IPS DF 4.7 (cell line): ENCODE data around the gene PDSS2.
"Not testable (repeated sequence)": the region's sequence is repeated elsewhere in the genome, so short reads cannot be mapped to it uniquely, and the experiment has no call there.

Experiments used
- DNase-seq: peaks from one replicate; pipeline ENCODE4 v3.0.0-alpha.2; 2013; ENCODE audit warnings: low spot score; ENCODE audit errors: extremely low read depth

Gene PDSS2

DNA sequence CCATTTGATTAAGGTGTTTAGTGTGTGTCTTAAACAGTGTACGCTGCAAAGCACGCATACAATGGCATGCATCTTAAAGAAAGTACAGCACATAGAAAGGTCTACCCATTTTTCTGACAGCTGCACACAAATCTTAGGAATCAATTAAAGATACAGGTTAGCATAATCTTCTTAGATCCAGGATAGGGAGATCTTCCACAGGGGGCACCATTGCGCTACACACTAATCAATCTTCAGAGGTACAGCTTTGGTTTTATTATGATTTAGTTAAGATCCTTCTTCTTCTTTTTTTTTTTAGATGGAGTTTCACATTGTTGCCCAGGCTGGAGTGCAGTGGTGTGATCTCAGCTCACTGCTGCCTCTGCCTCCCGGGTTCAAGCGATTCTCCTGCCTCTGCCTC is 280.4 kb downstream of the PDSS2 start:
- no peak for DNase-seq

DNA sequence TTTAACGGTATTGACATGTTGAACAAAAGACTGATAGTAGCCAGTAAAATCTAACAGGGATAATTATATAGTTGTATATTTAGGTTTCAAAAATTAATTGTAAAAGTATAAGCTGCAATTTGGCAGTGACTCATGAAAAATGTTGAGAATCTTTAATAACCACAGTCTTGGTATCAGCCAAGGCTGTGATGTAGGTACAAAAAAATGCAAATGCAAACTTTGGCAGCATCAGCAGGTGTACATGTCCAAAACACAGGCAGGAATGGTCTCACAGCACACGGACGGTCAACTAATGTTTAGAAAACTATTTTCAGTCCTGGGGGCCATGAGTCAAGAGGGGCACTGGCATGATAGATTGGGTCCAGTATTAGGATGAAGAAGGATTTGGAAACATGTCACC is 285.6 kb downstream of the PDSS2 start:
- no peak for DNase-seq

DNA sequence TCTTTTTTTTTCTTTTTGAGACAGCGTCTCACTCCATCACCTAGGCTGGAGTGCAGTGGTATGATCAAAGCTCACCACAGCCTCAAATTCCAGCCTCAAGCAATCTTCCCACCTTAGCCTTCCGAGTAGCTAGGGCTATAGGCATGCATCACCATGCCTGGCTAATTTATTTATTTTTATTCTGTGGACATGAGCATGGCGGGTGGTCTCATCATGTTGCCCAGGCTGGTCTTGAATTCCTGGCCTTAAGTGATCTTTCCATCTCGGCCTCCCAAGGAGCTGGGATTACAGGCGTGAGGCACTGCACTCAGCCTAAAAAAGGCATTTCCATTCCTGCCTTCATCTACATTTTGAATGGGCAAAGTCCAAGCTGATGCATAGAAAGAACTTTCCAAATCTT is 287.9 kb downstream of the PDSS2 start:
- no peak for DNase-seq

DNA sequence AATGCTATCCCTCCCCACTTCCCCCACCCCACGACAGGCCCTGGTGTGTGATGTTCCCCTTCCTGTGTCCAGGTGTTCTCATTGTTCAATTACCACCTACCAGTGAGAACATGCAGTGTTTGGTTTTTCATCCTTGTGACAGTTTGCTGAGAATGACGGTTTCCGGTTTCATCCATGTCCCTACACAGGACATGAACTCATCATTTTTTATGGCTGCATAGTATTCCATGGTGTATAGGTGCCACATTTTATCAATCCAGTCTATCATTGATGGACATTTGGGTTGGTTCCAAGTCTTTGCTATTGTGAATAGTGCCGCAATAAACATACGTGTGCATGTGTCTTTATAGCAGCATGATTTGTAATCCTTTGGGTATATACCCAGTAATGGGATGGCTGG is 295.1 kb downstream of the PDSS2 start:
- not testable (repeated sequence) for DNase-seq

DNA sequence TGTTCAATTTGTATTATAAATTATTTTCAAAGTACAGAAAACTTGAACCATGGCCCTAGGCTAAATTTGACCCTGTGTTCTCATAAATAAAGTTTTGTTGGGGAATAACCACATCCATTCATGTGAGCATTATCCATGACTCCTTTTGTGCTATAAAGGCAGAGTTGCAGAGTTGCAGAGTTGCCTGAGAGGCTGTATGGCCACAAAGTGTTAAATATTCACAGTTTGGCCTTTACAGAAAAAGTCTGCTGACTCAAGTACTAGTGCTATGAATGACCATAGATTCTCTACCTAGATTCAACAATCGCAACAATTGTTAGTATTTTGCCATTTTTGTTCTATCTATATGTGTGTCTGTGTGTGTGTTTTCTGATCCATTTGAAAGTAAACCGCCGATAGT is 297.8 kb downstream of the PDSS2 start:
- DNase-seq: no peak

DNA sequence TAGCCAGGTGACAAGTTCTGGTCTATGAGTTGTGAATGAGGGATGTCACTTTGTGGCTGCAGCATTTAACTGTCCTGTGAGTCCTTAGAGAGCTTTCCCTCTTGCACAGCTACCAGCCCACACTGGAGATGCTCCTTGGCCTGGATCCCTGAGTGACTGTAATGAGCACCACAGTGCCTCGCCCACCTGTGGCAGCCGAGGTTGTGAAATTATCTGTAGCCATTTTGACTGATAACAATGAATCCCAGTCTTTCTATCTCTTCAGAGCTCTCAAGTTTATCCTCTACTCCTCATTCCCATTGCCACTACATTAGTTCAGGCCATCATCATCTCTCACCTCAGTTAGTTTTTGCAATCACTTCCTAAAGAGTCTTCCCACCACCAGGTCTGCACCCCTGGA is 302.7 kb downstream of the PDSS2 start:
- no peak for DNase-seq

DNA sequence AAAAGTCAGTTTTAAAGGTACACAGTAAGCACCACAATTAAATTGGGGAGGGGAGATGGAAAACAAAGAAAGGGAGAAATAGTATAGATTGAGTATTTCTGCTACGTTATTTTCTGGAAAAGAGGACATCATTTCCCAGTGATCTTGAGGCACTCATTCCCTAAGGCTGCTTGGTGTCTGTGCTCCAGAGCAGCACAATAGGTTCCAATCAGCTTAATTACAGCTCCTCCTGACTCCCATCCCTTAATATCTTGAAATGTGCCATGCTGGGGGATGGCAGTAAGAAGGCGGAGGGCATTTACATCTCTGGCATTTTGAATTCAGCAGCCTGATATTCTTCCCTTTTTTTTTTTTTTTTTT is 304.6 kb downstream of the PDSS2 start:
- DNase-seq: no peak

DNA sequence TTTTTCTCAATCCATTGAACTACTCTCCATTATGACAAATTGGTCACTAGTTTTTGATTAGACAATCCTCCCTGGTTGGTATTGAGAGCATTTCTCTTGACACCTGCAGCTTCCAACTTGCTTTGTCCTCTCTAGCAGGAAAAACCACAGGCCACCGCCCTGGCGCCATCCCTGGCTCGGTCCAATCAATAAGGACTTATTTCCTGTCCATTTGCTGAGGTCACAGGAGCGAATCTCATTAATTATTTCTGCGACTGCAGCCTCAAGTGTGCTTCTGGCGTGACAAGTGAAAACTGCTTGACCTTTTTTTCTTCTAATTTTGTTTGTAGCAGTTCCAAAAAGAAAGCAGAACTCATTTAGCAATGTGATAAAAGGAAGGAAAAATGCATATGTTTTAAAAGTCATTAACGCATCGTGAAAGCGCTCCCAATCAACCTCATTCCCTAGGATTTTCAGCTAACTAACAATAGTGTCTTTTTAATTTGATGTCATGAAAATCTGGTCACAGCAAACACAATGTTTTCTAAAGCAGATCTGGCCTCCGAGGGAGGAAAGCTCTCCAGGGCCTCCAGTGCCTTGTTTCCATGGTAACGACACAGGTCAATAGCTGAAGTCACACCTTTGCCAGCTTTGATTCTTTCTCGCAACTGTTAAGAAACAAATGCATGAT is 305.1 kb downstream of the PDSS2 start:
- DNase-seq: no peak

DNA sequence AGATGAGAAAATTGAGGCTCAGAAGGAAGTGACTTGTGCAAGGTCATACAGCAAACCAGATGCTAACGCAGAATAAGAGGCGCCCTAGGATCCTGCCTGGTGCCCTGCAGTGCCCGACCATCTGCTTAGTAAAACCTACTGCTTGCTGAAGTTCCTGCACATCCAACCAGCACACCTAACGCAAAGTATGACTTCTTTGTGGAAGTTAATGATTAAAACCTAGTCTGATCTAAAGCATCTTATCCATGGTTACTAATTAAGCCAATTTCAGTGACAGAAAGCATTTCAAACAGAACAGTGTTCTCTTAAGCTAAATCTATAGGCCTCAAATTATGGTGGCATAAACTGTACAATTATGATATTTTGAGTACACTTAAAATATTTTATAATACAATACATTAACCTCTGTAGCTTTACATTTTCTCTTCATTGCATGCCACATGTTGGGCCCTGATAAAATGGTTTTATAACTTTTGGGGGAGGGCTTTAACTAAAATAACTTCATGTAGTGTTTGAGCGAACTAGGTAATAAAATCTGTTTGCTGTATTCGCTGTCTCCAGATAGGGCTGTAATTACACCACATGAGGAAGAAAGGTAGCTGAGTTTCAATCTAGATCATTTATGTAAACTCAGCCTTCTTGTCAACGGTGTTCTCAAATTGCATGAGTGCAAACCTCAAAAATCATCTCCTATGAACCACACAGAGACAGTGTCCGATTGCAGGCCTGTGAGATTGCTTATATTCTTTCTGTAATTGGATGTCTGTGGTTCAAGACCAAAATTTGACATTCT is 306.5 kb downstream of the PDSS2 start:
- no peak for DNase-seq

DNA sequence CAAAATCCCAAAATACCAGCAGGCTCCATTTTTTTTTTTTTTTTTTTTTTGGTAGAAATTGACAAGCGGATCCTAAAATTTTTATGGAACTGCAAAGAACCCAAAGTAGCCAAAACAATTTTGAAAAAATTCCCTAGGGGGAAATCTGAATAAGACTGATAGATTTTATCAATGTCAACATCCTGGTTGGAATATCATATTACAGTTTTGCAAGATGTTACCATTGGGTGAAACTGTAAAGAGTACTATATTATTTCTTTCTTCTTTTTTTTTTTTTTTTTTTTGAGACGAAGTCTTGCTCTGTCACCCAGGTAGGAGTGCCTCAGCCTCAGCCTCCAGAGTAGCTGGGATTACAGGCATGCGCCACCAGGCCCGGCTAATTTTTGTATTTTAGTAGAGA is 314.7 kb downstream of the PDSS2 start:
- DNase-seq: no peak

DNA sequence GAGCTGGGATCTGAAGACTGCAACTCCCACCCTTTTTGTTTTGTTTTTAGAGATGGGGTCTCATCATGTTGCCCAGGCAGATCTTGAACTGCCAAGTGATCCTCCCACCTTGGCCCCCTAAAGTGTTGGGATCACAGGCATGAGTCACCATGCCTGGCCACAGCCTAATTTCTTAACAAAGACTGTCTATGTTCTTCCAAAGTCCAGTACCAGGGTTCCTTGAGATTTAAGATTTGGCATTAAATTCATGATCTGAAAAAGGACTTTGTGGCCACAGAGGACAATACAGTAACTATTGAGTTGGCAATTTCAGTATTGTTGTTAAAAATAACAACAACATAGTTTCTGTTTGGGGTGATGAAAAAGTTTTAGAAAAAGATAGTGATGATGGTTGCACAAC is 315.4 kb downstream of the PDSS2 start:
- no peak for DNase-seq

DNA sequence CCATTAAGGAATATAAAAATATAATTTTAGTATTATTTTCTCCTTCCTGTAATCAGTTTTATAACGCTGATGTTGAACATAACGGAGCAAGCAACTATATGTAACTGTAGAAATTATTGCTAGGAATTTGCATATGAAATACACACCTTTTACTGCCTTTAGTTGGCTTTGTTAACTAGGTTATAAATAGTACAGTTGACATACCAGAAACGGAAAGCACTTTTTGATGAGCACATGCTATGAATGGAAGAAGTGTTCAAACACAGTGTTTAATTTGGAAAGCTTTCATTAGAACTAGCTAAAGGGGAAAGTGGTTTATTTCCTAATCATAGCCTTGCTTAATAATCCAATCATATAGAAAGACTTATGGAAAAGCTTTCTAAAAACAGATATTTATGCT is 318.8 kb downstream of the PDSS2 start:
- no peak for DNase-seq

DNA sequence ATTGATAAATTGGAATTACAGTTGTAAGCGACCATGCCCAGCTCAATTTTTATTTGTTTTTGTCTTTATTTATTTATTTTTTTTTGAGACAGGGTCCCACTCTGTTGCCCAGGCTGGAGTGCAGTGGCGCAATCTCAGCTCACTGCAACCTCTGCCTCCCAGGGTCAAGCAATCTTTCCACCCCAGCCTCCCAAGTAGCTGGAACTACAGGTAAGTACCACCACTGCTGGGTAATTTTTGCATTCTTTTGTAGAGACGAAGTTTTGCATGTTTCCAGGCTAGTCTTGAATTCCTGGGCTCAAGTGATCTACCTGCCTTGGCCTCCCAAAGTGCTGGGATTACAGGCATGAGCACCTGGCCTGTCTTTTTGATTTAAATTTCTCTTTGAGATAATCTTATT is 323.0 kb downstream of the PDSS2 start:
- not testable (repeated sequence) for DNase-seq

DNA sequence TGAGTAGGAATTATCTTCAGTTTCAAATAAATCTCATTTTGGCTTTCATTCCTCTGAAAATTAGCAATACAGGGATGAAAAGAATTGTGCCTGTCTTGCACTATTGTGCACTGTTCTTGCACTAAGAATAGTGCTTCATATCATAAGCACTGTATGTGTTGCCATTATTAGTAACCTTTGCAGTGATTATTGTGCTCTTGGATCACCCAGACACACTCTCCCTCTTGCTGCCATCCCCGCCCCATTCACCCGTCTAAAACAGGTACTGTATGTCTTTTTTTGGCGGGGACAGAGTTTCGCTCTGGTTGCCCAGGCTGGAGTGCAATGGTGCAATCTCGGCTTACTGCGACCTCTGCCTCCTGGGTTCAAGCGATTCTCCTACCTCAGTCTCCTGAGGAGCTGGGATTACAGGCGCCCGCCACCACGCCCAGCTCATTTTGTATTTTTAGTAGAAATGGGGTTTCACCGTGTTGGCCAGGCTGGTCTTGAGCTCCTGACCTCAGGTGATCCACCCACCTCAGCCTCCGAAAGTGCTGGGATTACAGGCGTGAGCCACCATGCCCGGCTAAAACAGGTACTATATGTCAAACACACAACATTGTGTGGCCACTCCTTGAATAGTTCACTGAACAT is 324.2 kb downstream of the PDSS2 start:
- DNase-seq: not testable (repeated sequence)

DNA sequence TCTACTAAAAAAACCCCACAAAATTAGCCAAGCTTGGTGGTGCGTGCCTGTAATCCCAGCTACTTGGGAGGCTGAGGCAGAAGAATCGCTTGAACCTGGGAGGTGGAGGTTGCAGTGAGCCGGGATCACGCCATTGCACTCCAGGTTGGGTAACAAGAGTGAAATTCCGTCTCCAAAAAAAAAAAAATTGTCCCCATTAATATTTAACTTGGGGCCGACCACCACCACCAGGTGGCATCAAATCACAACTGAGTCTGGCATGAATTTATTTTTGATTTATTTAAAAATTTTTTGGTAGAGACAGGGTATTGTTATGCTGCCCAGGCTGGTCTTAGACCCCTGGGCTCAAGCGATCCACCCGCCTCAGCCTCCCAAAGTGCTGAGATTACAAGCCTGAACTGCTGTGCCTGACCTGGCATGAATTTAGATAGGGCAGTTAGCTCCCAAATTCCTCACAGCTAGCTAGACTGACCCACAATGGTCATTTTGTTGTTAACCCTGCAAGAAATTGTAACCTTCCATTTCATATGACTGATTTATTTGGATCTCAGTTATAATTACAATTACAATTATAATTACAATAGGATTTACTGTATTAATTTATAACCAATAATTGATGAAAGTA is 326.9 kb downstream of the PDSS2 start:
- DNase-seq: no peak

DNA sequence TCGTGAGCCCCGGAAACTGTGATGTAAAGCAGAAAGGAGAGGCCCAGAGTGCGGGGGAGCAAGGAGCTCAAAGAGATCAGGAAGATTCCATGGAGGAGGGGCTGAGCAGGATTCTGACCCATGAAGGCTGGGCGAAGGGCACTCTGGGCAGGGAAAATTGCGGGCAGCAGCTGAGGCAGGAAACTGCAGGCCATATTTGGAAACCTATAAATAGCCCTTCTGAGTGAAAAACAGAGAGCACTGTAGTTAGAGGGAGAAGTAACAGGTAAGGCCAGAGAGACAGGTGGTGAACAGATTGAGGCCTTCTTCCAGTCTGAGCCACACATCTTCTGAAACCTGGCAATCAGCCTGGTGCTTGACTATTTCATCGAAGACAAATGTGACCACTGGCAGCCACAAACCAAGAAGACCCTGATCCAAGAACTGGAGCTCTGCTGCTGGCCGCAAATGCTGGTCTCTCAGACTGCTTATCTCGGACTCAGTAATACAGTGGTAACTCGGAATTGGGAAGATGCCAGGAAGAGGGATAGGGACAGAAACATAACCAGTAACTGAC is 329.9 kb downstream of the PDSS2 start:
- no peak for DNase-seq

DNA sequence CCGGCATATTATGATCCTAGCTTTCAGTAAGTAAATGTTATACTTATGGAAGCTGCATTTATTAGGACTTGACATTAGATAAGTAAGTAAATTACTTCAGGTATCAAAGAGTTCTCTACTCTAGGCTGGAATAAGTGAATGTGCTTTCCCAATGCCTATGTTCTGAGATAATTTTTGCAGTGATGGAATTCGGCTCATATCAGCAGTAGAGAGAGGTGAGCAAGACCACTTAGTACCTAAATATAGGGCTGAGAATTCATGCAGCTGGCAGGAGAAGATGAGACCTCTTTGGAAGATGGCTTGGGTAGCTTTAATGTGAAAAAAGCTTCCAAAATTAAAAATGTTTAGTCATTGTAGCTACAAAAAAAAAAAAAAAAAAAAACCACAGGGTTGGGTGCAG is 330.8 kb downstream of the PDSS2 start:
- no peak for DNase-seq

DNA sequence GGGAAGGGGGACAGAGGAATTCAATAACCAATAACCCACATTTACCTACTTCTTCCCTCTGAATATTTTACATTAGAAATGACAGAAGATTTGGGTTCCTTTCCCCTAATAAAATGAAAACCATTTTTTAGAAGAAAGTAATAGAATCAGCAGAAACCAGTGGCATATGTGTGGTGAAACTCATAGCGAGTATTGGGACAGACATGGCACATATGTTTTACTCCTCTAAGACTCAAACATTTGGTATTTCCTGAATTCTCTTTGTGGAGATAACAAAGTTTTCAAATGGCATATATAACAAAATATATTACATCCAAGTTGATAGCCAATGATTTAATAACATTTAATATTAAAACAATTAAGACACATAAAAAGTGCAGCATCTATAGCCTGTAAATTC is 331.2 kb downstream of the PDSS2 start:
- no peak for DNase-seq

DNA sequence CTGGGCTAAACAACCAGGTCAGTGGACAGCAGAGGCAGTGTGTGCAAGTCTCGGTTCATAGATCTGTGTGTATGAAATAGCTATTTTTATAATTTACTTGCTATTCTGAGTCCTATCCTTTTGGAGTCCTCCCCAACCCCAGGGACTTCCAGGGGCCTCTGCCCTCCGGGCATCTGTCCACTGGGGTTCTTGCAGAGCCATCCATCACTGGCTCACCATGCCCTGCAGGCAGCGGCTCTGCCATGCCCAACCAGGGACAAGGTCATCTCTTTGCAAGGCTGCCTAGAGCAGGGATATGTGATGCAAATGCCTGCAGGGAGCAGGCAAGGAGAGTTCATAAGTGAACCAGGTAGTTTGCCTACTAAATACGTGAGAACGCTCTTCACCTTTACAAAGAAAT is 333.6 kb downstream of the PDSS2 start:
- DNase-seq: no peak

DNA sequence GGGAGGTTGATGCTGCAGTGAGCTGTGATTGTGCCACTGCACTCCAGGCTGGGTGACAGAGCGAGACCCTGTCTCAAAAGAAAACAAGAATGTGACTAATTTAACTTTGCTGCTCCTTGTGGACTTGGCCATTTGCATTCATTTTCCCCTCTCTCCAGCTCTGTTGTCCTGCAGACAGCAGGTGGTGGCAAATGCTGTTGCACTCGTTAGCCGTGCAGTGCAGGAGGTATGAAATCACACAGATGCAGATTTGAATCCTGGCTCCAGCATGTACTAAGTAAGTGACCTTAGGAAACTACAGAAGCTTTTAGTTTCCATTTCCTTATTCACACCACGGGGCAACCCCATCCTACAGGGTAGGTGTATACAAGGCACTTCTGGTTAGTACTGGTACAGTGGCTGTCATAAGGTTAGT is 334.4 kb downstream of the PDSS2 start:
- DNase-seq: no peak

DNA sequence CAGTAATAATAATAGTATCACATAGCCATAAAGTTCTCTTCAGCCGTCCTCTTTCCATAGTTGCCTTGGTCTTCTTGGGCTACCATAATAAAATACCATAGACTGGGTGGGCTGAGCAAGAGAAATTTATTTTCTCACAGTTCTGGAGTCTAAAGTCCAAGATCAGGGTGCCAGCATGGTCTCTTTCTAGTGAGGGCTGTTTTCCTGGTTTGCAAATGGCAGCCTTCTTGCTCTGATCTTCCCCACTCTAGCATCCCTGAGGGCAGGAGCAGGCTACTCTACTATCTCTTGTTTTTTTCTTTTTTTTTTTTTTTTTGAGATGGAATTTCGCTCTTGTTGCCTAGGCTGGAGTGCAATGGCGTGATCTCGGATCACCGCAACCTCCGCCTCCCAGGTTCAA is 335.9 kb downstream of the PDSS2 start:
- DNase-seq: no peak

DNA sequence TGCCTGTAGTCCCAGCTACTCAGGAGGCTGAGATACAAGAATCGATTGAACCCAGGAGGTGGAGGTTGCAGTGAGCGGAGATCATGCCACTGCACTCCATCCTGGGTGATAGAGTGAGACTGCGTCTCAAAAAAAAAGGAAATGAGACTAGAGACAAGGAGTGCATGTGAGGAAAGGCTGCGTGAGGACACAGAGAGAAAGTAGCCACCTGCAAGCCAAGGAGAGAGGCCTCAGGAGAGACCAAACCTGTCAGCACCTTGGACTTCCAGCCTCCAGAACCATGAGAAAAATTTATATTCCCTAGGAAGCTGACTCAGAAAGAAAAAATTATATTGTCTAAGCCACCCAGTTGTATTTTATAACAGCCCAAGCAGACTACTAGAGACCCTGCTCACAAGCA is 336.6 kb downstream of the PDSS2 start:
- no peak for DNase-seq
